HG02759 (cell line): ENCODE results near the gene ANKRD10.
"Not testable (repeated sequence)": the region's sequence is repeated elsewhere in the genome, so short reads cannot be mapped to it uniquely, and the experiment has no call there.

Experiments used
- ATAC-seq: cut with Tn5 transposase; IDR thresholded peaks from one replicate; pipeline ENCODE4 v1.9.1; 2021; ENCODE audit warnings: mild to moderate bottlenecking, moderate library complexity; ENCODE audit not compliant: unreplicated experiment

The ANKRD10 gene

DNA sequence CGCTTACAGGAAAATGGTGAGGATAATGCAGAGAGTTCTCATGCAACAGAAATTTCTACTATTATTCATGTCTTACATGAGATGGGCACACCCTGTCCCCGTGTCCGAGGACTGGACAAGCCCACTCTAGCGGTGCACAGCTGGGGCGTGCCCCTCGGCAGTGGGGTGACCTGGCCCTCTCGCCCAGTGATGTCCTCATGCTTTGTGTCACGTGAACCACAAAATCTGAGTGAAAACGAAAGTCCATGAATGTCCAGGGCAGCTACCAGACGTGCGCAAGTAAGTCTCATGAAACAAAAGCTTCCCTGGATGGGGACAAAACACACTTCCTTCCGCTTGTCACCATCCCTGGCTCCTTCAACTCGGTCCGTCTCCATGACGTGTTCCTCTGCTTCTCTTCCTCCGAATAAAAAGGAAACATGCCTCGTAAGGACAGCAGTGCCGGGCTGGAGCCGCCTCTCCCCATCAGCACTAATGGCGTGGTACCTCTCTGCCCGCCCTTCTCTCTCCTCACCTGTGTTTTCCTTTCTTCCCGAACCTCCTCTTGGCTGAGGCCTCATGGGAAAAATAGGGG lies 45.6 kb downstream of the ANKRD10 start:
- ATAC-seq: no peak

DNA sequence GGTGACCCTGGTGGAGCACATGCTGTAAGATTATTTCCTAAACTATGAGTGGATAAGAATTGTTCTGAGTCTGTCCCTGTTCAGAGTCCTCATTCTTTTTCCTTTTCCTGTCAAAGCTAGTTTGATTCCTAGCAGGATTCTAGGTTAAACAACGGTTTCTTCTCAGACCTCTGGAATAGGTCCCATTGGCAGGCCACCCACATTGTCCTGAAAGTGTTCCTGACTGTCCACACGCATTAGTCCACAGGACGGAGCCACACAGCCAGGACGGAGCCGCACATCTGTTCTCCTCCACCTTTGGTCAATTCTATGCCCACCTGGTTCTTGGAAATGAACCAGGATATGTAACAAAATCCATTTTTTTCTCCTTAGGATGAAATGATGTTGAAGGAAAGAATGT lies 46.1 kb downstream of the ANKRD10 start:
- no peak for ATAC-seq

DNA sequence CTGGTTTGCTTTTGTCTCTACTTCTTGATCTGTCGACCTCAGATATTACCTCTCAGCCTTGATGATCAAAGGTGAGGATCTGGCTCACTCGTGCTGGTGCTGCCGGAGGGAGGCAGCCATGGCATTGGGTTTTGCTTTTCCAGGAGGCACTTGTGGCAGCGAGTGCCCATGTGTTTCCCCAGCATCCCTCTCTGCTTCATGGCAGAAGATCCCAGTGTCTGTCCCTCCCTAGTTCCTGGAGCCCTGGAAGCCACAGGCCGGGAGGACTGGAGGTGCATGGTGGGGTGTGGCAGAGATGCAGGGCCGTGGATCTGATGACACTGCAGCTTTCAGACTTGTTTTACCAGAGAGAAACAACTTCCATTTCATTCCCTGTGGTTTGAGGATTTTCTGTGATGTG lies 47.5 kb downstream of the ANKRD10 start:
- ATAC-seq: no peak

DNA sequence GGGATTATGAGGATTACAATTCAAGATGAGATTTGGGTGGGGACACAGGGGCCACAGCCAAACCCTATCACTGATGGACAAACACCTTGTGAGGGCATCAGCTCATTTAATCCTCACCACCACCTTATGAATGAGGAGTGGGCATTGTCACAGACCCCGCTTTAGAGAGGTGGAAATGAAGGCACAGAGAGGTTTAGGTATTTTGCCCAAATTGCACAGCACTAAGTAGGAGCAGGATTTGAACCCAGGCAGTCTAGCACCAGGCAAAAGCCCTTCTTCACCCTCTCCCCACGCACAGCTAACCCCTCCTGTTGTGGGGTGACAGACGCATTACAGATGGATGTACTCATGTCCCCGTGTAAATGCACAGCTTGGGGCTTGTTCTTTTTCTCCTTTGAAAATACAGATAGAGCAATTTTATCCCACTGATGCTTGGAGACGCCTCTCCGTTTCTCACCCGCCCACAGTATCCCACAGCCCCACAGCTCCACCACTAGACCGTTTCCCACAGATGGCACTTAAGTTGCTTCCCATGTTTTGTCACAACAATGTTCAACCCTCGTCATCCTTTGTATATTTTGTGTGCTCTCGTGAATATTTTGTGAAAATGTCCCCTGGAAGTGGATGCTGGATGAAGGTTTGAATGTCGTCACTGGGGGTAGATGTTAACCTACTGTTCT lies 48.2 kb downstream of the ANKRD10 start:
- ATAC-seq: no peak

DNA sequence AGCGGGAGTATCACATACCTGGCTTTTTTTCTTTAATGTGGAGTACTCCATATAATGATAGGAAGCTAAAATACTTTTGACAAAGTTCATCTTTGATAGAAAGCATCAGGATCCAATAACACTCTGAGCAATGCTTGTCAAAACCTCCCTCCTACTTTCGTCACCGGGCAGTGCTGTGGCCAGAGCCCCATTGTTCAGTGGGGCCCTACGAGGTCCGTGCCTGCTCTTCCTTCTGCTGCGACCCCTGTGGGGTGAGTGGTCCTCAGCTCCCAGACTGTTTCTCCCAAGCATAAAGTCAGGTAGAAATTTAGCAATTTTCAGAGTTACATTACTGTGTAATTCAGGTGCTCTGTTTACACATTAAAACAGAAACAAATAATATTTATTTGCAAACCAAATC lies 51.2 kb downstream of the ANKRD10 start:
- no peak for ATAC-seq

DNA sequence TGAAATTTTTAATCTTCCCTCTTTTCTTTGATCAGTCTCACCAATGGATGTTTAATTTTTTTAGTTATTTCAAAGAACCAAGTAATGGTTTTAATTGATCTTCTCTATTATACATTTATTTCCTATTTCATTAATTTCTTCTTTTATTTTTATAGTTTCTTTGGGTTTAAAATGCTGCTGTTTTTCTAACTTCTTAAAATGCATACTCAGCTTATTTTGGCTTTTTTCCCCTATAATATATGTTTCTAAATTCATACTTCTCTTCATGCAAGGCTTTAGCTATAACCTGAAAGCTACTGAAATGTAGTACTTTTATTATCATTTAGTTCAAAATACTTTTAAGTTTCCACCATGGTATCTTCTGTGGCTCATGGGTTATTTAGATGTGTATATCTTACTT lies 53.9 kb downstream of the ANKRD10 start:
- no peak for ATAC-seq

DNA sequence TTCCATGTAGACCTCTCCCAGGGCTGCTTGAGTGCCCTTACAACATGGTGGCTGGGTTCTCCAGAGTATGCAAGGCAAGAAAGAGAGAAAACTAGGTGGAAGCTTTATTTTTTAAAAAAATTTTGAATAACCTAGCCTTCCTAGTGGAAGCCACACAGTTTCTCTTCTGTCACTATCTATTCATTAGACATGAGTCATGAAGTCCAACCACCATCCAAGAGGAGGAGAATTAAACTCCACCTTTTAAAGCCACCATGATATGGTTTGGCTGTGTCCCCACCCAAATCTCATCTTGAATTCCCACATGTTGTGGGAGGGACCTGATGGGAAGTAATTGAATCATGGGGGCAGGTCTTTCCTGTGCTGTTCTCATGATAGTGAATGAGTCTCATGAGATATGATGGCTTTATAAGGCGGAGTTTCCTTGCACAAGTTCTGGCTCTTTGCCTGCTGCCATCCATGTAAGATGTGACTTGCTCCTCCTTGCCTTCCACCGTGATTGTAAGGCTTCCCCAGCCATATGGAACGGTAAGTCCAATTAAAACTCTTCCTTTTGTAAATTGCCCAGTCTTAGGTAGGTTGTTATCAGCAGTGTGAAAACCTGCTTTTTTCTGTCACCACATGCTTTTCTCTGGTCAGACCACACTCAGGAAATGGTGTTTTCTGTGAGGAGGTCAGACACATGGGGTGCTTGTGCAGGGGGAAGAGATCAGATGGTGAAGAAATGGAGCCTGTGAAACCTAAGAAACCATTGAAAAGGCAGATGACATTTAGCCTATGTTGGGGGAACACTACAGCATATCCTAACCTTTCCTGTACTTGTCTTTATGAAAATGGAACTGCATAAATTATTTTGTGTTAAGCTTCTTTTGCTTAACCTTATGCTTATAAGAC lies 57.7 kb downstream of the ANKRD10 start:
- ATAC-seq: no peak

DNA sequence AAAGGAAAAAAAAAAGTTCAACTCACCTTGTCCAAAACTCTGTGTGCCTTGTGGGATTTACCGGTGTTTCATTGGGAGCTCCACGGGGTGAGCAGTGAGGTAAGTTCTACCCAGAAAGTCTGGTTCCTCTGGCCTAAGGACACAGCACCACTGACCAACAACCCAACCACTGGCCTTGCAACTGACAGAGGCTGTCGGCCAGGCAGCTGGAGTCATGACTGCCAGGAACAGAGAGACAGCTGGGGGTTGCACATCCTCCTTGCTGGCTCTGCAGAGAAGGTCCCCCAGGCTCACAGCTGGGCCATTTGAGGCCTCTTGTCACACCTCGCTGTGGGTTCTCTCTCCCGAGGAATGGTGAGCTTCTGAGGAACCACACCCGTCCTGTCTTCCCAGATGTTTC lies 59.5 kb downstream of the ANKRD10 start:
- no peak for ATAC-seq

DNA sequence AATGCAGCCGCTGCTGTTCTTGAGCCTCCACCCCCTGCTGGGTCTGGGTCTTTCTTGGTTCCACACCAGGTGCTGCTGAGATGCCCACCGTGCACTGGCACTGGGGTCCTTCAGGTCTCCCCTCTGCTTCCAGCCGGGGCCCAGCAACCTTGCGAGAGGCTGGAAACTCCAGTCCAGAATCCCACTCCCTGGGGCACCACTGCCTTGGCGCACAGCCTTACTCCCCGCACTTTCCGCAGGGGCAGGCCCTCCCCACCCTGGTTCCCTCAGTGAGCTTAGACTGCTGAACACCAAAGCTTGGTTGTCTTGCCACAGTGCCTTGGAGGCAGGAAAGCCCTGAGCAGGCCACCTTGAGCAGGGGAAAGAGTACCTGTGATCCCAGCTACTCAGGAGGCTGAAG lies 60.0 kb downstream of the ANKRD10 start:
- no peak for ATAC-seq

DNA sequence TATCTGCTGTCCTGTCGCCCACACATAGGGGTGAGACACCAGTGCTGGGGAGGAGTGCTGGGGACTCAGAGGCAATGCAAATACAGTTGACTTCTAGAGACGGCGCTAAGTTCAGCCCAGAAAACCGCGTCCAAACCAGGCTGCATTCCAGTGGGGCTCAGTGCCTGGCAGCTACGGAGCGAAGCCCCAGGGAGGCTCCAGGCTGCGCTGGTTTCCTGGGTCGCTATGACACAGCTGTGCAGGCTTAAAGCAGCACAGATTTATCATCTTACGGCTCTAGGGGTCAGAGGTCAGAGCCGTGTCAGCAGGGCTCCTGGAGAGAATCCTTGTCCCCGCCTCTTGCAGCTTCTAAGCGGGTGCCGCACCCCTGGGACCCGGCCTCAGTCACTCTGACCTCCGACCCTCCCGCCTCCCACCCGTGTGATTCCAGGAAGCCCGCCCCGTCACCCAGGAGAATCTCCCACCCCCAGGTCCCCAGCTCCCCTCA lies 61.6 kb downstream of the ANKRD10 start:
- no peak for ATAC-seq

DNA sequence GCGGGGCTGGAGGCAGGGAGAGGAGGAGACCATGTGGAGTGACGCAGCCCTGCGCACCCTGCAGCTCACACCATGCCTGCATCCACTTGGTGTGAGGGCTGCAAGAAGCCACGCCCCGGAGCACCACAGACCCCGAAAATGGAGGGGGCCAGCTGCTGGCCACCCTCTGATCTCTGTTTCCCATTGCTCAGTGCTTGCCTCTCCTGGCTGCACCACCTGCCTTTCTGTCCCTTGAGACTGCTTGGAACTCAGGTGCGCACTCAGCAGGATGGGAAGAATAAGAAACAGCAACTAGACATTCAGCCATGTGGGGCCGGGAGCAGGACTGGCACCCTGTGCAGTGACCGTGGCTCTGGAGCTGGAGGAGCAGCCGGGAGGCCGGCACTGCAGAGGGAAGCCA lies 64.0 kb downstream of the ANKRD10 start:
- ATAC-seq: no peak

DNA sequence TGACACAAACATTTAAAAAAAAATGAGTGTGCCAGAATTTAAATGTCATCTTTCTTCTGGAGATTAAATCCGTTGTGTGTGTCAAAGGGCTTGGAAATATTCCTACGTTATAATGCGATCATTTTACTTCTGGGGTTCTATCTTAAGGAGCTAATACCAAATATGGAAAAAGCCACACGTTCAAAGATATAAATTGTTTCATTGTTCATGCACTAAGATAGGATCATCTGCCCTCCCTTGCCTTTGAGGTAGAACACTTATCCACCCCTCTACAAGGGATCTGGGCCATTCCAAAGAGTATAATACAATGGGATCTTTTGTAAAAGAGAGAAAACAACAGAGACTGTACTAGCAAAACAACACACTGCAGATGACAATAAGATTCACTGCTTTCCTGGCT lies 64.9 kb downstream of the ANKRD10 start:
- no peak for ATAC-seq

DNA sequence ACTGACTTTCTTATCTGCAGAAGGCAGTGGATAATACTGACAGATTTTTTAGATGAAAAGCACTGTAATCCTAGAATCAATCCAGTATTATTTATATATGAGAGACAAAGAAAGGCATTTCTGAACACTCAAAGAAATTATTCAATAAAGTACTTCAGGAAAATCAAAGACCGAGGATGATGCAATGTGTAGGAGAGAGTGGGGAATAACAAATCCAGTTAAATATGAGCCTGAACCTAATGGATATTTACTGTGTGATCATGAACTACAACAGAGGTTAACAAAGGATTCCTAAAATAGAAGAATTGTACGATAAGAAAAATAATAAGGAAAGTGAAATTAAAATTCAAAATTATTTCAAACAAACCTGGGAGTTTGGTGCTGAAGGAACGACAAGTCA lies 69.3 kb downstream of the ANKRD10 start:
- ATAC-seq: no peak

DNA sequence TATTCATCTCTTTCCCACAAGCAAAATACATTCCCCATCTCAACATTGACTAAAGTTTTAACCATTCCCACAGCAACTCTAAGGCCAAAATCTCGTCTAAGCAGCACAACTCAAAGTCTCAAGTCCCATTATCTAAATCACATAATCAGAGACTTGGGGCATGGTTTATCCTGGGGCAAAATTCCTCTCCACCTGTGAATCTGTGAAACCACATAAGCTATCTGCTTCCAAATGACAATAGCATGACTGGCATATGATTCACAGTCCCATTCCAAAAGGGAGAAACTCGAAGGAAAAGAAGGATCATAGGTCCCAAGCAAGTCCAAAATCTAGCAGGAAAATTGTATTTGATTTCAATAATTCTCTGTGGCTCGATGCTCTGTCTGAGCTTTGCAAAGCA lies 73.0 kb downstream of the ANKRD10 start:
- no peak for ATAC-seq

DNA sequence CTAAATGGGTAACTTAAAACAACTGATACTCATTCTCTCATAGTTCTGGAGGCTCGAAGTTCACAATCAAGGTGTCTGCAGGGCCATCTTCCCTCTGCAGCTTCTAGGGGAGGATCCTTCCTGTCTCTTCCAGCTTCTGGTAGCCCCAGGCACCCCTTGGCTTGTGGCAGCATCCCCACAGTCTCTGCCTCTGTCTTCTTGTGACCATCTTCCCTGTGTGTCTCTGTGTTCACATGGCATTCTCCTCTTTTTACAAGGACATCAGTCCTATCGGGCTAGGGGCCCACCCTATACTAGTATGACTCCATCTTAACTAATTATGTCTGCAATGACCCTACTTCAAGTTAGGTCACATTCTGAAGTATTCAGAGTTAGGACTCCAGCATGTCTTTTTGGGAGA lies 73.5 kb downstream of the ANKRD10 start:
- no peak for ATAC-seq

DNA sequence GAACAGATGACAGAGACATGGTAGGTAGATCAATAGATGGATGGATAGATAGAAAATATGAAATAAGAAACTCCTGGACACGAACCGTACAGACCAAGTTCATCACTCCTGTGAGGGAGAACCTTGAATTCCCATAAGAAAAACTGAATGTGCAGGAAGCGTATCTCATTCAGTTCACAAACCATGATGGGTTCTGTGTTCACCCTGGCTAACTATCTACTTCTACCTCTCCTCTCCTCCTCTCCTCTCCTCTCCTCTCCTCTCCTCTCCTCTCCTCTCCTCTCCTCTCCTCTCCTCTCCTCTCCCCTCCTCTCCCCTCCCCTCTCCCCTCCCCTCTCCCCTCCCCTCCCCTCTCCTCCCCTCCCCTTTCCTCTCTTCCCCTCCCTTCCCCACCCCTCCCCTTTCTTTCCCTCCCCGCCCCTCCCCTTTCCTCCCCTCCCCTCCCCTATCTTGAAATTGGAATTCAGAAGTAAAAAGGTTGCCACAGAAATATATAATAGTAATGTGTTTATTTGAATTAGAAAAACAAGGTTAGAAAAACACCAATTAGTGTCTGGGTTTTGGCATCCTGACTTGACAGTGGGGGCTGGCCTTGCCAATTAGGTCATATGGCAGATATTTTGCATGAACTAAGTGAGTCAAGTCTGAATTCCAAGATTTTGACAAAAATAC lies 75.9 kb downstream of the ANKRD10 start:
- ATAC-seq: no peak

DNA sequence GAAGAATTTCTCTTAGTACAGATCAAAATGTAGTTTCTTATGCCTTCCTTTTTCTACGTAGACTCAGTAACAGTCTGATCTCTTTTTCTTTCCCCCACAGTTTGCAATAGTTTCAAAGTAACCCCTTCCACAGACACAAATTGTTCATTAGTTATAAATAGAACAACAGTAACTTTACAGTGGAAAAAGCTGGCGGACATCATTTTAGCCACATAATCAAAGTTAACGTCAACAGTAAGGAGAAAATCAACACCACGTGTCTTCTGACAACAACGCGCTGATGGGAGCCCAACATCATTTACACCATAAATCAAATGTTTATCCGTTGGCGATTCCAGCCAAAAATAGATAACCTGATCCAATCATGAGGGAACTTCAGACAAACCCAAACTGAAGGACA lies 76.8 kb downstream of the ANKRD10 start:
- ATAC-seq: no peak

DNA sequence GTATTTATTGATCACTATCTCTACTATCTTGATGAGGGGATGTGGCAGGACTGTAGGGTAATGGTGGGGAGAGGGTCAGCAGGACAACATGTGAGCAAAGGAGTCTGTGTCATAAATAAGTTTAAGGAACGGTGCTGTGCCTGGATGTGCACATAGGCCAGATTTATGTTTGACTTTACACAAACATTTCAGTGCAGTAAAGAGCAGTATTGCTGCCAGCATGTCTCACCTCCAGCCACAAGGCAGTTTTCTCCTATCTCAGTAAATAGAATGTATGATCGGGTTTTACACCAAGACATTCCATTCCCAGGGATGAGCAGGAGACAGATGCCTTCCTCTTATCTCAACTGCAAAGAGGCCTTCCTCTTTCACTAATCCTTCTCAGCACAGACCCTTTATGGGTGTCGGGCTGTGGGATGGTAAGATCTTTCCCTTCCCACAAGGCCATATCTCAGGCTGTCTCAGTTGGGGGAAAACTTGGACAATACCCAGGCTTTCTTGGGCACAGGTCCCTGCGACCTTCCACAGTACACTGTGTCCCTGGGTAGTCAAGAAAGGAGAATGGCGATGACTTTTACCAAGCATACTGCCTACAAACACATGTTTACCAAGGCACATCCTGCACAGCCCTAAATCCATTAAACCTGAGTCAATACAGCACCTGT lies 77.3 kb downstream of the ANKRD10 start:
- ATAC-seq: not testable (repeated sequence)

DNA sequence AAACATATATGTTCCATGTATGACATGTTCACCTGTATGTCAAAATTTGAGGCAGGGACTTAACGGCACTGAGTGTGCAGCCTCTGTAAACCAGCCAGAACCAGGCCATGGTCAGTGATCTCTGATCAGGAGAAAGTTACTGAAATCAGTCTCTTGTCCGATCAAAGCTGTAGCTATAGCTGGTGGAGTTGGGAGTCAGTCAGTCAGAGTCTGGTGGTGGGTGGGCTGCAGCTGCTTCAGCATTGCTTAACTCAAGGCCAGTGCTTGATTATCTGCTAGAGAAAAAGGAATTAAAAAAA lies 78.3 kb downstream of the ANKRD10 start:
- no peak for ATAC-seq

DNA sequence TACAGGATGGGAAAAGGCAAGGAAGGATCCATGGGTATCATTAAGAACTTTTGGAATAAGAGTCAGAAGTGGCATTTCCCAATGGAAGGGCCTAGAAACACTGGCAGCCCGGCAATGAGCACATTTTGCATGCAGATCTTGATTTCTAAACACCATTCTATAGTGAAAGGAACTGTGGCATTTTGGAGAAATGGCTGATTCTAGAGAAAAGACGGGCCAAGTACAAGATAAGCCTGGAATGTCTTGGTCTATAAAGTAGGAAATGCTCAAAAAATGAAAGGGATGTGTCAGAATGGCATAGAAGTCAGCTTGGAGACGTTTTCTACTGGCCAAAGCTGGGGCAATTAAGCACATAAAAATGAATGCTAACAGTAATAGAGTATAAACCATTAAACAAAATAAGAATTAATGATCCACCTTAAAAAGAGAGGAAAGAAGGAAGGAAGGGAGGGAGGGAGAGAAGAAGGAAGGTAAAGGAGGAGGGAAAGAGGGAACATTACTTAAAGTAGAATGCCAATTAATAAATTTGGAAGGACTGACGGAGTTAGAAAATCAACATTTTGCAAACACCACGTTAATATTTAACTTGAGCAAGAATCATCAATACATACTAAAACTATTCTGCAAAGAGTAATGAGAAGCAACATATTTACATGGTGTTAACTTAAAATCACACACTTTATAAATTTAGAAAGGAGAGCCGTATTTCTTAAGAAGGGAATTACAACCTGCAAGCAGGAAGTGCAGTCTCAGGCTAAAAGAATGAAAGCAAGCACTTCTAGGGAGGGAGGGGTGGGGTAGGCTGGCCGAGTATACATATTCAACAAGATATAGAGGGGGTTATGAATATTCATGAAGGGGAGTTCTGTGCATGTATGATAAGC lies 78.9 kb downstream of the ANKRD10 start:
- no peak for ATAC-seq
